ENCODE data around the gene ADIPOR1.

Gene ADIPOR1

GRCh38 chr1:202968895-202969295 lies 10.8 kb upstream of the ADIPOR1 start:
- DNase-seq (ENCODE audit: low read depth): no peak

DNA sequence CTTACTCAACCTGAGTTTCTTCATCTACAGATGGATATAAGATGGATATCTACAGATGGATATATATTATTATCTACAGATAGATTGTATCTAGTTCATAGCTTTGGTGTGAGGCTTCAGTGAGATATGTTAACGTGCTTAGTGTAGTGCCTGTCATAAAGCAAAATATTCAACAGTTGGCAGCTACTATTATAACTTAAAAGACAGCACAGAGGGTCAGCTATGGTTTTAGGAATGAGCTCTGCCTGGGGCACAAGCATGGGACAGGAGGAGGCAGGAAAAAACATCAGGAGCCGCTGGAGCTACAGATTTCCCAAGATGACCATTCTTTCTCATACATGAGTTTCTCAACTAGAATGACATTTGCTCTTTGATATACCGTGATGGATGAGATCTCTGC lies 10.2 kb upstream of the ADIPOR1 start:
- no peak for DNase-seq (ENCODE audit: low read depth)

DNA sequence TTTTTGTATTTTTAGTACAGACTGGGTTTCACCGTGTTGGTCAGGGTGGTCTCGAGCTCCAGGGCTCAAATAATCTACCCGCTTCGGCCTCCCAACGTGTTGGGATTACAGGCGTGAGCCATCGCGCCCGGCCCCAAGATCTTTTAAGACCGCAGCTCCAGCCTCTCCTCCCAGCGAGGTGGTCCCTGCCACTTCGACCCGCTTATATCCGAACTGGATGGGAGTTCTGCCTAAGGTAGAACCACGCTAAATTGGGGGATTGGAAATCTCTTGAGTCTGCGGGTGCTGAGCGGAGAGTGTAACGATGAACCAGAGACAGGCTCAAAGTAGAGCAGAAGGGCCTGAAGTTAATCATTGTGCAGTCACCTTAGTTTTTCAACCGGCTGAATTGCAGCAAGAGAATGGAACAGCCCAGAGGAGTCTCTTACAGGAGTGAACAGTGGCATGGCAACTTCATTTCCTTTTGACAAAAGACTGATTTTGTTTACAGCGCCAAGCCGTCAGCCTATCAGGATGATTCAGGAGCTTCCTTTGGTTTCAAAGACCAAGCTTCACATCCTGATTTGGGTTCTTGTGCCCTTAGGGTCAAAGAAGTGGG lies 9.7 kb upstream of the ADIPOR1 start:
- DNase-seq (ENCODE audit: low read depth): no peak

DNA sequence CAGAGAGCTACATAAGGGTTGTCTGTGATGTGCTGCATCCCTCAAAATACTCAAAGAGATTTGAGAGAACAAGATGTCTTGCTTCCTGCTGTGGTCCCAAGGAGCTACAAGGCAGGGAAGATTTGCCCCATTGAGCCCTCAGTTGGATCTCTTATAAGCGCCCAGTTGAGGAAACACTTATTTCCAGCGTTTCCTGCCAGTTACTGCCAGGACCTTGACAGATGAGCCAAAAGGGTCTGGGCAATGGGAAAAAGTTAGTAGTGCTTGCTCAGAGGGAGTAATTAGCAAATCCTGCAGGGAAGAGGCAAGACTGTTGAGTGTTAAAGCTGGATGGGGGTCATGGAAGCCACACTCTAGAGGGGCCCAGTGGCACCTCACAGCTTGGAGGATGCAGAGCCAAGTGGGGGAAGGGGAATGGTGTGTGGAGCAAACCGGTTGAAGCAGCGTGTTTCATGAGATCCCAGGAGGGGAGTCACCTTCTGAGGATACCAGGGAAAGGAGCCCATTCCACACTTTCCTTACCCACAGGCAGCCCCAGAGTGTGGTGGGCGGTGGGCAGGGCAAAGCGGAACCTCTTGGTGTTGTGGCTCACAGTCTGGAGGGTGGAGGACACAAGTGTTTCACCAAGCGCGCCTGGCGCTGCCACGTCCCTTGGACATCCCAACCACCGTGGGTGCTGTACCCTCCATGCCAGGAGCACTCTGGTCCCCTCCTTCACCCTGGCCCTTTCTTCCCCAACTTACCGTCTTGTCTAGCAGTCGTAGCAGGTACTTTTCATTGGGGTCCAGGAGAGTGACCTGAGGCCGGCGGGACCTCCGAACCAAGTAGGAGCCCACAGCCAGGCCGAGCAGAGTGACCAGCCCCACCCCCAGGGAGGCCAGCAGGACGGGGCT lies 8.1 kb upstream of the ADIPOR1 start:
- no peak for DNase-seq (ENCODE audit: low read depth)

DNA sequence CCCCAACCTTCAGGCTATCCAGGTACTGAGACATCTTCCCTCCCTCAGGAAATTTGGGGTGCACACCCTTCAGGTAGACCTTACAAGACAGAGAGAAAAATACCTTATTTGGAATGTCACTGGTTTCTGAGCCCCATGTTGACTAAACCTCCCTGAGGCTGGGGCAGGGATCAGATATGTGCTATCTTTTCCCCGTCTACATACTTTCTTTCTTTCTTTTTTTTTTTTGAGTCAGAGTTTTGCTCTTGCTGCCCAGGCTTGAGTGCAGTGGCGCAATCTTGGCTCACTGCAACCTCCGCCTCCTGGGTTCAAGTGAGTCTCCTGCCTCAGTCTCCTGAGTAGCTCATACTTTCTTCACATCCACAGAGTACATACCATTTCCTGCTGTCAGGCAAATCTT lies 7.3 kb upstream of the ADIPOR1 start:
- DNase-seq (ENCODE audit: low read depth): no peak

- no peak for DNase-seq (ENCODE audit: low read depth)
Observed at GRCh38 chr1:202964791-202965410, 6.8 kb upstream of the ADIPOR1 start.

GRCh38 chr1:202961220-202961880 lies 3.2 kb upstream of the ADIPOR1 start:
- DNase-seq (ENCODE audit: low read depth): no peak

GRCh38 chr1:202959276-202959620 lies 1.1 kb upstream of the ADIPOR1 start:
- no peak for DNase-seq (ENCODE audit: low read depth)

- no peak for DNase-seq (ENCODE audit: low read depth)
Observed at GRCh38 chr1:202958544-202959275, 598 bp upstream of the ADIPOR1 start.

GRCh38 chr1:202956969-202957368 lies 1.1 kb downstream of the ADIPOR1 start:
- no peak for DNase-seq (ENCODE audit: low read depth)

GRCh38 chr1:202954057-202954745 lies 3.9 kb downstream of the ADIPOR1 start:
- no peak for DNase-seq (ENCODE audit: low read depth)

DNA sequence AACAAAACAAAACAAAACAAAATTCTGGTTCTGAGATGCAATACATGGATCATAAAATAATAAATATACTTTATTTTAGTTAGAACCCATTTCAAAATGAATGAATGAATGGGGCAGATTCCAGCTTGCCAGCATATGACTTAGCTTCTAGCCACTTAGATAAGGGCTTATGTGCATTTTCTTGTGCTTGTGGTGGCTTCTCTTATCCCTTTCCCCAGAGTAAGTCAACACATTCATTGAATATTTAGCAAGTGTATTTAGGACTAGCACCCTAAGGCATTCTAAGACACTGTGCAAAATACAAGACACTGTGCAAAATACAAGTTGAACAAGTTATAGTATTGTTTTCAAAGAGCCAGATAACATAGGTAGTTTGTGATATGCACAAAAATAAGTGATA lies 4.7 kb downstream of the ADIPOR1 start:
- DNase-seq (ENCODE audit: low read depth): no peak

DNA sequence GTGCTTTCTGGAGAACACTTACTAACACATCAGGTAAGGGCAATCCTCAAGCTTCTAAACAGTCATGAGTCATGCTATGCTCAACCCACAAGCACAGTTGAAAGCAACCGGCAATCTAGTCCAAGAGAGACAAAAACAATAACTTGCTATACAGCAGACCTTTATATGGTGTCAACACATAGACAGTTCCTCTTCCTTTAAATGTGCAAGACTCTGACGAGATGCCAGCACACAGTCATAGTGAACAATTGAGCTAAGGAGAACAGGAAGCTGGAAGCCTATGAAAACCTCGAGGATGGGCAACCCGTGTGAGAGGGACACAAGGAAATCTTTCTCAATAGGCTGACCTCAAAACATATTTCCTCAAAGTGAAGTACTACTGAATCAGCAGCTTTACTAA lies 5.3 kb downstream of the ADIPOR1 start:
- no peak for DNase-seq (ENCODE audit: low read depth)

GRCh38 chr1:202952099-202952498 lies 6.0 kb downstream of the ADIPOR1 start:
- DNase-seq (ENCODE audit: low read depth): no peak

GRCh38 chr1:202951437-202951836 lies 6.7 kb downstream of the ADIPOR1 start:
- DNase-seq (ENCODE audit: low read depth): no peak

DNA sequence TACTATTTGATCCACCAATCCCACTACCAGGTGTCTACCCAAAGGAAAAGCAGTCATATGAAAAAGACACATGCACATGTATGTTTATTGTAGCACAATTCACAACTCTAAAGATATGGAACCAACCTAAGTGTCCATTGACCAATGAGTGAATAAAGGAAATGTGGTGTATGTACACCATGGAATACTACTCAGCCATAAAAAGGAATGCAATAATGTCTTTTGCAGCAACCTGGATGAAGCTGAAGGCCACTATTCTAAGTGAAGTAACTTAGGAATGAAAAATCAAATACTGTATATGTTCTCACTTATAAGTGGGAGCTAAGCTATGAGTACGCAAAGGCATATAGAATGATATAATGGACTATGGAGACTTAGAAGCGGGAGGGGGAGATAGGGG lies 12.6 kb downstream of the ADIPOR1 start:
- no peak for DNase-seq (ENCODE audit: low read depth)

- DNase-seq (ENCODE audit: low read depth): no peak
Observed at GRCh38 chr1:202944438-202944921, 13.6 kb downstream of the ADIPOR1 start.

GRCh38 chr1:202942426-202942825 lies 15.7 kb downstream of the ADIPOR1 start:
- no peak for DNase-seq (ENCODE audit: low read depth)

DNA sequence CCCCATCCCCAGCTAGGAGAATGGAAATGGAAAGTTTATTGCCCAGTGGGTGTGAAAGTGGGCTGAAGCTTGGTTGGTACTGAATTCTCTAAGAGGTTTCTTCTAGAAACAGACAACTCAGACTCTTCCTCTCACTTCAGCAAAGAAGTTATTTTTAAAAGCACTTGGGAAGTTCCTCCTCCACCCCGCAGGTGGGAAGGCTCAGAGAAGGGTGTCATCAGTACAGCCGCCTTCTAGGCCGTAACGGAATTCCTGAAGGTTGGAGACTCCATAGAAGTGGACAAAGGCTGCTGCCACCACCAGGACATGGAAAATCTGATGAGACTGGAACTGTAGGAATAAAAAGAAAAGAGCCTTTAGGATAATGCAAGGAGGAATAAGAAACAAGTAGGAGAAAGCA lies 16.7 kb downstream of the ADIPOR1 start:
- DNase-seq (ENCODE audit: low read depth): no peak

DNA sequence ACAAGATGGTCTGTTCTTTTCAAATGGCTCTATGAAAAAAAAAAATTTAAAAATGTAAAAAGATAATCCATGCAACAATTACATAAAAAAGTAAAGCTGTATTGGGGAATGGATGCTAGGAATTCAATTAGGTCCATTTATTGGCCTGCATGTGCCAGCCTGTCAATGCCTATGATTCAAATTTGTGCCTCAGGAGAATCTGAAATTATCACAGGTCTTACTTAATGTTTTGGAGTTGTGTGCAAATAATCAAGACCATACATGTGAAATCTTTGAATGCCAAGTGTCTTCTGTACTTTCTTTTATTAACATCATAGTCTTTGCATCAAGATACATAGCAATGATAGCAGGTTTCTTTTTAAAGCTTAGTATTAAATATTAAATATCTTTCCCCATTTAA lies 17.6 kb downstream of the ADIPOR1 start:
- no peak for DNase-seq (ENCODE audit: low read depth)

GRCh38 chr1:202938287-202938925 lies 19.7 kb downstream of the ADIPOR1 start:
- no peak for DNase-seq (ENCODE audit: low read depth)
